ENCODE data around the gene MKNK1.

DNA sequence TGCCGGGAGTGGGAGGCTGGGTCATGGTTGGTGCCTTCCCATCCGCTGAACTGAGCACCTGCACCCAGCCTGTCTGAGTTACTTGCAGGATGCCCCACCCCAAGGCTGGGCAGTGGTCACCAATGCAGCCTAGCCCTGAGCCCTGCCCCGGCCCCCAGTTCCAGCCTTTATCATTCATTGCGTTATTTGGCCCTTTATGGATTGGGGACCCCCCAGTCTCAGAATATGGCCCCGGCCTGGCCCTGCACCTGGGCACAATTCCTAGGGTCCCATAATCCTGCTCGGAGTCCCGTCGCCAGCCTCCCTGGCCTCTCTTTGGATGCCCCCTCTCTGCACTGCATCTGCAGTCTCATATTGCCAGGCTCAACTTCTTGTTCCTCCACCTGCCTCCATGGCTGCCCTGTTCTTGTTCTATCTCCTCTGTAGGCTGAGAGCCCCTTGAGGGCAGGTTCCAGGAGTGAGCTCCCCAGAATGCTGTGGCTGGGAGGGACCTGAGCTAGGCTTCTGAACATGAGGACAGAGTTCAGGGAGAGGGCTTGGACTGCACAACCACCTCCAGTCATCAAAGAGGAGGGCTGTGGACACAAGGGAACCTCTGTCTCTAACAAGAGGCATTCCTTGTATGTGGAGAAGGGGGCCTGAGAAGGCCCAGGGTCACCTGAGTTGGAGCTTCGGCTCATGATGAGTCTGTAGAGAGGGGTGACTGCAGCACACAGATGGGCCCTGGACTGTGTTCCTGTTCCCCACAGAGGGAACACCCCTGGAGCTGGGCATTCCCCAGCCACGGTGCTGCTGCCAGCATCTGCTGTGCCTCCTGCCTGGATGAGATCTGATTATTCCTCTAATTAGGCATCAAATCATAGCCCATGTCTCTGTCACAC lies 51.5 kb downstream of the MKNK1 start:
- TF ChIP-seq, protein P1, sequence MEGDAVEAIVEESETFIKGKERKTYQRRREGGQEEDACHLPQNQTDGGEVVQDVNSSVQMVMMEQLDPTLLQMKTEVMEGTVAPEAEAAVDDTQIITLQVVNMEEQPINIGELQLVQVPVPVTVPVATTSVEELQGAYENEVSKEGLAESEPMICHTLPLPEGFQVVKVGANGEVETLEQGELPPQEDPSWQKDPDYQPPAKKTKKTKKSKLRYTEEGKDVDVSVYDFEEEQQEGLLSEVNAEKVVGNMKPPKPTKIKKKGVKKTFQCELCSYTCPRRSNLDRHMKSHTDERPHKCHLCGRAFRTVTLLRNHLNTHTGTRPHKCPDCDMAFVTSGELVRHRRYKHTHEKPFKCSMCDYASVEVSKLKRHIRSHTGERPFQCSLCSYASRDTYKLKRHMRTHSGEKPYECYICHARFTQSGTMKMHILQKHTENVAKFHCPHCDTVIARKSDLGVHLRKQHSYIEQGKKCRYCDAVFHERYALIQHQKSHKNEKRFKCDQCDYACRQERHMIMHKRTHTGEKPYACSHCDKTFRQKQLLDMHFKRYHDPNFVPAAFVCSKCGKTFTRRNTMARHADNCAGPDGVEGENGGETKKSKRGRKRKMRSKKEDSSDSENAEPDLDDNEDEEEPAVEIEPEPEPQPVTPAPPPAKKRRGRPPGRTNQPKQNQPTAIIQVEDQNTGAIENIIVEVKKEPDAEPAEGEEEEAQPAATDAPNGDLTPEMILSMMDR (IDR thresholded peaks at IDR 0.05): no peak
- TF ChIP-seq EZH2 (IDR thresholded peaks at IDR 0.05; ENCODE audit: borderline replicate concordance, insufficient read depth, low read depth, low read length, poor library complexity, severe bottlenecking): no peak
